ENCODE results near the gene ZNF398. TPM values are rescaled to one million over a fixed set of nuclear protein-coding genes. Genes with fewer than 3 reads are reported as not detected.
A peak's percentile ranks its signal among the peaks of the same experiment; 100 is the strongest.

Gene ZNF398
- total RNA-seq, 4 donors from 2014 or later = 12.8 to 19.9 (median 15.0) TPM

- in situ Hi-C loops (cut with MboI; ENCODE audit: low sequenced_read_pairs in 4 of 4) = no loop called here
Observed at GRCh38 chr7:149103424-149103823, 43.8 kb upstream of the ZNF398 start.

DNA sequence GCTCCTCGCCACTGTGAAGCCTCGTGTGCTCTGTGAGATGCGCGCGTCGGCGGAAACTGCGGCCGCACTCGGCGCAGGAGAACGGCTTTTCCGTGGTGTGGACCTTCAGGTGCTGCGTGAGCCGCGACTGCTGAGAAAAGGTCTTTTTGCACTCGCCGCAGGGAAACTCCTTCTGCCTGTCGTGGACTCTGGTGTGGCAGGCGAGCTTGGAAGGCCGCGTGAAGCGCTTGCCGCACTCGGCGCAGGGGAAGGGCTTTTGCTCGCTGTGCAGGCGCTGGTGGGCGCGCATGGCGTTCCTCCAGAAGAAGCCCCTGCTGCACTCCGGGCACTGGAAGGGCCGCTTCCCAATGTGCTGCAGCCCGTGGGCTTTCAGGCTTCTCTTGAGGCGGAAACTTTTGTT lies 43.0 kb upstream of the ZNF398 start:
- Histone ChIP-seq H3K9me3 (no peaks in the 10 kb centered on the region), H3K27ac (no peak overlapping the region), H3K27me3 (no peaks in the 10 kb centered on the region), H3K36me3 (no peaks in the 10 kb centered on the region), H3K4me3 (no peak overlapping the region), H3K4me1 (no peaks in the 10 kb centered on the region)
- in situ Hi-C loops (cut with MboI; ENCODE audit: low sequenced_read_pairs in 4 of 4) = no loop called here
- intact Hi-C loops (cut with DNase I; ENCODE audit: low total_unique reads) = no loop called here
- TF ChIP-seq CTCF (IDR thresholded peaks at IDR 0.05 in 4 of 5, conservative IDR thresholded peaks at IDR 0.05 in 1 of 5) (no peak), POLR2A (IDR thresholded peaks at IDR 0.05) (no peak)
- ATAC-seq (no peak), DNase-seq (no peak)

More at GRCh38 chr7:149103424-149103823, 43.8 kb upstream of the ZNF398 start:
- Histone ChIP-seq H3K27me3 (no peaks in the 10 kb centered on the region), H3K4me1 (no peaks in the 10 kb centered on the region), H3K27ac (no peak overlapping the region), H3K4me3 (no peak overlapping the region), H3K9me3 (no peaks in the 10 kb centered on the region), H3K36me3 (no peaks in the 10 kb centered on the region)
- no peak for DNase-seq
- ATAC-seq = no peak
- intact Hi-C loops (cut with DNase I; ENCODE audit: low total_unique reads) = no loop called here
- TF ChIP-seq POLR2A (IDR thresholded peaks at IDR 0.05) (no peak), CTCF (IDR thresholded peaks at IDR 0.05 in 4 of 5, conservative IDR thresholded peaks at IDR 0.05 in 1 of 5) (no peak)

DNA sequence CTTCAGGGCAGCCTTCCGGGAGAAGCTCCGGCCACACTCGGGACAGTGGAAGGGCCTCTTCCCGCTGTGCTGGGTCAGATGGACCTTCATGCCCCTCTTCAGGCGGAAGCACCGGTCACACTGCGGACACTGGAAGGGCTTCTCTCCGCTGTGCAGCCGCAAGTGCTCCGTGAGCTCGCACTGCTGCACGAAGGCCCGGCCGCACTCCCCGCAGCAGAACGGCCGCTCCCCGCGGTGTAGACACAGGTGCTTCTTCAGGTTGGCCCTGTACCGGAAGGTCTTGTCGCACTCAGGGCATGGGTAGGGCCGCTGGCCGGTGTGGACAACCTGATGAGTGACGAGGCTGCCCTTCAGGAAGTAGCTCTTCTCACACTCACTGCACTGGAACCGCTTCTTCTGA lies 42.5 kb upstream of the ZNF398 start:
- in situ Hi-C loops (cut with MboI; ENCODE audit: low sequenced_read_pairs in 4 of 4) = no loop called here
- intact Hi-C loops (cut with DNase I; ENCODE audit: low total_unique reads) = no loop called here
- no peaks in the 10 kb centered on the region for H3K36me3 ChIP-seq
- ATAC-seq = no peak
- DNase-seq = no peak
- H3K4me3 ChIP-seq = no peak overlapping the region
- H3K27me3 ChIP-seq = no peaks in the 10 kb centered on the region
- no peak overlapping the region for H3K27ac ChIP-seq
- no peaks in the 10 kb centered on the region for H3K4me1 ChIP-seq
- no peaks in the 10 kb centered on the region for H3K9me3 ChIP-seq
- TF ChIP-seq POLR2A (IDR thresholded peaks at IDR 0.05) (no peak), CTCF (IDR thresholded peaks at IDR 0.05 in 4 of 5, conservative IDR thresholded peaks at IDR 0.05 in 1 of 5) (no peak)

GRCh38 chr7:149109969-149110368 lies 37.3 kb upstream of the ZNF398 start:
- DNase-seq (no peak), ATAC-seq (no peak)
- intact Hi-C loops (cut with DNase I; ENCODE audit: low total_unique reads) = no loop called here
- H3K27ac ChIP-seq = no peak overlapping the region
- no peak overlapping the region for H3K4me3 ChIP-seq
- no peaks in the 10 kb centered on the region for H3K9me3 ChIP-seq
- no peaks in the 10 kb centered on the region for H3K36me3 ChIP-seq
- in situ Hi-C loops (cut with MboI; ENCODE audit: low sequenced_read_pairs in 4 of 4) = no loop called here
- TF ChIP-seq POLR2A (IDR thresholded peaks at IDR 0.05) = no peak
- TF ChIP-seq CTCF (IDR thresholded peaks at IDR 0.05 in 4 of 5, conservative IDR thresholded peaks at IDR 0.05 in 1 of 5) = no peak
- H3K27me3 ChIP-seq = no peaks in the 10 kb centered on the region
- H3K4me1 ChIP-seq = no peaks in the 10 kb centered on the region

DNA sequence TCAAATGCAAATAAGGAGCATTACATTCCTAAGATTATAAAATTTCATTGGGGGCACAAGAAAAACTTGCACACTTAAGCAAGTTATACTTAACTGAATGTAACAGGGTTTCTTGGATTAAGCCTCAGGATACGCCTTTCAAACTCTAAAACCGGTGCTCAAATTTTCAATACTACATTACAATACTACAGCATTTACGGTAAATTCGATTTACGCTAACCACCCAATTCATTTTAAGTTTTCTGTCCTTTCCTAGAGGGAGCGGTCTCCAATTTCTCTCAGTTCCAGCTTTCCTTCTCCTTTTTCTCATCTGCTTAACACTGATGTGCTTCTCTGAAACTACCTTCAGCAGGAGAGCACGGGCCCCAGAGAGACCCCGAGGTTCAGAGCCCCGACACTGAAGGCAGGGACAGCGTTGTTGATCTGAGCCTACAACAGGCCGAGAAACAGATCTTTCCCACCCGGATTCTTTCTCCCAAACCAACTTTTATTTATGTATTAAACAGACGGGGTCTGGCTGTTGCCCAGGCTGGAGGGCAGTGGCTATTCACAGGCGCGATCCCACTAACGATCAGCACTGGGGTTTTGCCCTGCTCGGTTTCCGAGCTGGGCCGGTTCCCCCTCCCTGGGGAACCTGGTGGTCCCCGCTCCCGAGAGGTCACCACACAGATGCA lies 21.9 kb upstream of the ZNF398 start:
- H3K4me3 ChIP-seq = peak overlapping the region; percentile 79 to 100 (median 96)
- TF ChIP-seq CTCF (IDR thresholded peaks at IDR 0.05 in 4 of 5, conservative IDR thresholded peaks at IDR 0.05 in 1 of 5) (no peak), POLR2A (IDR thresholded peaks at IDR 0.05) (no peak)
- intact Hi-C loops (cut with DNase I; ENCODE audit: low total_unique reads) (no loop called here), in situ Hi-C loops (cut with MboI; ENCODE audit: low sequenced_read_pairs in 4 of 4) (no loop called here)
- no peaks in the 10 kb centered on the region for H3K36me3 ChIP-seq
- DNase-seq (no peak), ATAC-seq (no peak)
- H3K9me3 ChIP-seq = no peaks in the 10 kb centered on the region
- H3K27ac ChIP-seq = peak overlapping the region; percentile 94 to 98 (median 96)
- no peaks in the 10 kb centered on the region for H3K27me3 ChIP-seq
- peaks cover 9% of the 10 kb centered on the region in 2 donors for H3K4me1 ChIP-seq

Data from gastrocnemius medialis (tissue), 4 donors.